WTC11 (cell line): Measurements from ENCODE around the gene TAC3. TPM values are rescaled to one million over a fixed set of nuclear protein-coding genes. Genes with fewer than 3 reads are reported as not detected.
"Not testable (repeated sequence)": the region's sequence is repeated elsewhere in the genome, so short reads cannot be mapped to it uniquely, and the experiment has no call there.

Experiments
- ATAC-seq: fragments of 200-7000 bp; cut with Tn5 transposase; 2 replicates; pipeline ENCODE4 v1.10.0; 2021; ENCODE audit warnings: mild to moderate bottlenecking, moderate library complexity
- CTCF ChIA-PET: fragments of 300-600 bp; sonication (Branson Sonifier 250); formaldehyde crosslinking; loops from one replicate; lab custom pipeline; 2021; ENCODE audit warnings: antibody characterized with exemption; lab: Charles Lee
- POLR2A ChIA-PET: fragments of 350-600 bp; sonication (Branson Sonifier 250); formaldehyde crosslinking; loops from one replicate; lab custom pipeline; 2021; ENCODE audit warnings: antibody characterized with exemption; lab: Charles Lee
- DNase-seq: peaks from one replicate; pipeline ENCODE4 v3.0.0; 2021; ENCODE audit warnings: low spot score
- H3K27ac Mint-ChIP-seq: 2 replicates; pipeline ENCODE4 v1.8.0; 2021; ENCODE audit warnings: mixed read lengths
- H3K27me3 Mint-ChIP-seq: 2 replicates; pipeline ENCODE4 v1.8.0; 2021; ENCODE audit warnings: low read depth, mild to moderate bottlenecking, moderate library complexity, mixed read lengths
- H3K36me3 Mint-ChIP-seq: 2 replicates; pipeline ENCODE4 v1.8.0; 2021; ENCODE audit warnings: mixed read lengths
- H3K4me1 Mint-ChIP-seq: 2 replicates; pipeline ENCODE4 v1.8.0; 2022; ENCODE audit warnings: mixed read lengths
- H3K4me3 Mint-ChIP-seq: 2 replicates; pipeline ENCODE4 v1.8.0; 2021; ENCODE audit warnings: mild to moderate bottlenecking, moderate library complexity, mixed read lengths
- H3K9me3 Mint-ChIP-seq: 2 replicates; pipeline ENCODE4 v1.8.0; 2021; ENCODE audit warnings: mixed read lengths
- HMGA2 ChIP-seq: fragments of 250-450 bp; sonication (Bioruptor Pico); IDR thresholded peaks from 2 replicates; pipeline ENCODE4 v1.4.0; 2021; ENCODE audit warnings: mild to moderate bottlenecking, moderate library complexity
- total RNA-seq: library from RNA; stranded (reverse); gene quantifications from 3 replicates; pipeline ENCODE4 v1.2.3, GENCODE V29; 2021

Gene TAC3
- total RNA-seq, 1 experiment from 2014 or later = 4.1 TPM

GRCh38 chr12:56965124-56965523 lies 51.2 kb downstream of the TAC3 start:
- Mint-ChIP-seq H3K27me3 (peaks cover 45% of the 10 kb centered on the region), H3K9me3 (peaks cover 58% of the 10 kb centered on the region), H3K36me3 (peaks cover 23% of the 10 kb centered on the region)
- H3K4me1 Mint-ChIP-seq, H3K4me3 Mint-ChIP-seq, H3K27ac Mint-ChIP-seq, CTCF ChIA-PET, POLR2A ChIA-PET, ATAC-seq, DNase-seq: not testable (repeated sequence)
- TF ChIP-seq HMGA2 (CRISPR knock-in tag) = peak; percentile 96

DNA sequence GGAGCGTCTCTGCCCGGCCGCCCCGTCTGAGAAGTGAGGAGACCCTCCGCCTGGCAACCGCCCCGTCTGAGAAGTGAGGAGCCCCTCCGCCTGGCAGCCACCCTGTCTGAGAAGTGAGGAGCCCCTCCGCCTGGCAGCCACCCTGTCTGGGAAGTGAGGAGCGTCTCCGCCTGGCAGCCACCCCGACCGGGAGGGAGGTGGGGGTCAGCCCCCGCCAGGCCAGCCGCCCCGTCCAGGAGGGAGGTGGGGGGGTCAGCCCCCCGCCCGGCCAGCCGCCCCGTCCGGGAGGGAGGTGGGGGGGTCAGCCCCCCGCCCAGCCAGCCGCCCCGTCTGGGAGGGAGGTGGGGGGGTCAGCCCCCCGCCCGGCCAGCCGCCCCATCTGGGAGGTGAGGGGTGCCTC lies 52.8 kb downstream of the TAC3 start:
- CTCF ChIA-PET, H3K4me1 Mint-ChIP-seq, ATAC-seq, DNase-seq, POLR2A ChIA-PET, H3K27ac Mint-ChIP-seq, H3K4me3 Mint-ChIP-seq: not testable (repeated sequence)
- Mint-ChIP-seq H3K36me3 (peaks cover 26% of the 10 kb centered on the region), H3K27me3 (peaks cover 48% of the 10 kb centered on the region), H3K9me3 (peaks cover 67% of the 10 kb centered on the region)

- DNase-seq, H3K4me1 Mint-ChIP-seq, CTCF ChIA-PET, H3K27ac Mint-ChIP-seq, H3K4me3 Mint-ChIP-seq, POLR2A ChIA-PET, ATAC-seq: not testable (repeated sequence)
- Mint-ChIP-seq H3K36me3 (peaks cover 30% of the 10 kb centered on the region), H3K27me3 (peaks cover 51% of the 10 kb centered on the region), H3K9me3 (peaks cover 69% of the 10 kb centered on the region)
These were observed 54.1 kb downstream of the TAC3 start for GRCh38 chr12:56962247-56962646.

Other genes with a start within 250 kb of the TAC3 start
- not detected in 3 replicates for gene SDR9C7, start 82.1 kb downstream of the TAC3 start, total RNA-seq
- gene RDH16, start 58.9 kb downstream of the TAC3 start, total RNA-seq = 0.85 to 1.2 TPM (median 1.0 TPM) in 3 replicates
- 20.2 to 23.0 TPM (median 22.5 TPM) in 3 replicates for gene ZBTB39, start 10.0 kb downstream of the TAC3 start, total RNA-seq
- 0.32 to 0.87 TPM (median 0.71 TPM) in 3 replicates for gene MYO1A, start 33.6 kb upstream of the TAC3 start, total RNA-seq
- gene NEMP1, start 62.3 kb upstream of the TAC3 start, total RNA-seq = 38.3 to 41.9 TPM (median 39.6 TPM) in 3 replicates
- 16.5 to 20.5 TPM (median 17.2 TPM) in 3 replicates for gene NAB2, start 72.6 kb upstream of the TAC3 start, total RNA-seq
- gene STAT6, start 94.8 kb upstream of the TAC3 start, total RNA-seq = 47.0 to 50.0 TPM (median 48.9 TPM) in 3 replicates
- gene LRP1, start 112.0 kb upstream of the TAC3 start, total RNA-seq = 107 to 120 TPM (median 112 TPM) in 3 replicates
- gene LRP1-AS, start 131.1 kb upstream of the TAC3 start, total RNA-seq = not detected in 3 replicates
- 3.7 to 4.9 TPM (median 4.4 TPM) in 3 replicates for gene NXPH4, start 200.3 kb upstream of the TAC3 start, total RNA-seq
- gene SHMT2, start 213.2 kb upstream of the TAC3 start, total RNA-seq = 262 to 297 TPM (median 265 TPM) in 3 replicates
- gene STAC3, start 234.7 kb upstream of the TAC3 start, total RNA-seq = 3.2 to 3.4 TPM (median 3.3 TPM) in 3 replicates